Activated CD4-positive, alpha-beta T cell treated with anti-CD3 and anti-CD28 coated beads for 48 hours (primary cell): ENCODE results near the gene SPATS2L.

Experiments
- DNase-seq: peaks from one replicate; pipeline ENCODE4 v3.0.0-alpha.2; 2020

The SPATS2L gene

DNA sequence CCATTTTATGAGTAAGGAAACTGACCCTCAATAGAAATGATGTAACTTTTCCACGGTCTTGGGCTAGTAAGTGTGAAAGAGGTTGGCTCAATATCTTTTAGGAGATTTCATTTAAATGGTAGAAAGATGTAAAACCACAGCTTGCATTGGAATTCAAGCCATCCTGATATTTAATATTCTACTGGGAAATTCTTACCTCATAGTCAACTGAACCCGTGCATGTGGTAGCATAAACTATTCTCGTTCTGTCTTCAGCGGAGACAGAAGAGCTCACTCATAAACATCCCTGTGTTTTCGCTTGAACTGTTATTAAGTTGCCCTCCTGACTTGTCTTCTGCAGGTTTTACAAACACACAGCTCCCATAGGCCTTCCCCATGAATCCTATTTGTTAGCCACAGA is 8.5 kb upstream of the SPATS2L start:
- DNase-seq, result no peak

- DNase-seq, result no peak
Measured at GRCh38 chr2:200298816-200299215, 7.7 kb upstream of the SPATS2L start.

DNA sequence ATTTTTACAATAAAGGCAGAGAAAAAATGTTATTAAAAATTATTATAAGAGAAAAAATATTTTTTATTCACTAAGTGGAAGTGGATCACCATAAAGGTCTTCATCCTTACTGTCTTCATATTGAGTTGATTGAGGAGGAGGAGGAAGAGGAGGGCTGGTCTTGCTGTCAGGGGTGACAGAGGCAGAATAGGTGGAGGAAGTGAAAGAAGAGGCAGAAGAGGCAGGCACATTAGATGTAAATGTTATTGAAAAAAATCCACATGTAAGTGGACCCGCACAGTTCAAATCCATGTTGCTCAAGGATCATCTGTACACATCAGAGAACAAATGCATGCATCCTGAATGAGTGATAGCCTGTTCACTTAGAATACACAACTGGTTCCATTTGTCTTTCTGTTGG is 6.4 kb upstream of the SPATS2L start:
- DNase-seq, result no peak

- no peak for DNase-seq
Measured at GRCh38 chr2:200300638-200301314, 5.7 kb upstream of the SPATS2L start.

DNA sequence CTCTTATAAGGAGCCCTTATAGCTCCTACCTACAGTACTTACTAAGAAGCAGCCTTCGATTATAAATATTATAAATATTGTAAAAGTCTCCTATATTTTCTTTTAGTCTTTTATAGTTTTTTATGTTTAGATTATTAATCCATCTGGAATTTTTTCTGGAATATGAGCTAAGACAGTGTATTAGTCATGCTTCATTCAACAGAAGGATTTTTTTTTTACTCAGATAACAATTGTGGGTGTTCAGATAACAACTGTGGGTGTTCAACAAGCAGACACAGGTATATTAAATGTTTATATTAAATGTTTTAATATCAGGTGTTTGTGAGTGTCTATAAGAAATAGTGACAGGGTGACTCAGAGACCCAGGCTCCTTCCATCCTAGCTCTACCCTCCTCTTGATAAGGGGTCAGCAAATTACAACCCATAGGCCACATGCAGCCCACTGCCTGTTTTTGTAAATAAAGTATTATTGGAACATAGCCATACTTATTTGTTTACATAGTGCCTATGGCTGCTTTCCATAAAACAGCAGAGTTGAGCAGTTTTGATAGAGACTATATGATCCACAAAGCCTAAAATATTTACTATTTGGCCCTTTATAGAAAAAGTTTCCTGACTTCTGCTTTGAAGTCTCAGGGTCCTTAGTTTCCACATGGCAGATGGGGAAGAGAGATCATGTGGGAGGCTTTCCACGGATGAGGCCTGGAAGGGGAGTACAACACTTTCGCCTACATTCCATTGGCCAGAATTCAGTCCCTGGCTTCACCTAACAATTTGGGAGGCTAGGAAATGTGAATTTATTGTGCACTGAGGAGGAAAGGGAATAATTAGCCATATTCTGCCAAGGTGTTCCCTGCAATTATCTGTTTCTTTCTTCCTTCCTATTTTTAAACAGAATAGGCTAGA is 4.3 kb upstream of the SPATS2L start:
- no peak for DNase-seq

GRCh38 chr2:200302940-200303727 is 3.4 kb upstream of the SPATS2L start:
- DNase-seq, result peak; percentile 38

GRCh38 chr2:200305797-200306195 is 697 bp upstream of the SPATS2L start:
- peak; percentile 11 for DNase-seq

- peak; percentile 42 for DNase-seq
Measured at GRCh38 chr2:200306931-200307723, 634 bp downstream of the SPATS2L start.

GRCh38 chr2:200307724-200308545 is 1.4 kb downstream of the SPATS2L start:
- DNase-seq, result no peak

DNA sequence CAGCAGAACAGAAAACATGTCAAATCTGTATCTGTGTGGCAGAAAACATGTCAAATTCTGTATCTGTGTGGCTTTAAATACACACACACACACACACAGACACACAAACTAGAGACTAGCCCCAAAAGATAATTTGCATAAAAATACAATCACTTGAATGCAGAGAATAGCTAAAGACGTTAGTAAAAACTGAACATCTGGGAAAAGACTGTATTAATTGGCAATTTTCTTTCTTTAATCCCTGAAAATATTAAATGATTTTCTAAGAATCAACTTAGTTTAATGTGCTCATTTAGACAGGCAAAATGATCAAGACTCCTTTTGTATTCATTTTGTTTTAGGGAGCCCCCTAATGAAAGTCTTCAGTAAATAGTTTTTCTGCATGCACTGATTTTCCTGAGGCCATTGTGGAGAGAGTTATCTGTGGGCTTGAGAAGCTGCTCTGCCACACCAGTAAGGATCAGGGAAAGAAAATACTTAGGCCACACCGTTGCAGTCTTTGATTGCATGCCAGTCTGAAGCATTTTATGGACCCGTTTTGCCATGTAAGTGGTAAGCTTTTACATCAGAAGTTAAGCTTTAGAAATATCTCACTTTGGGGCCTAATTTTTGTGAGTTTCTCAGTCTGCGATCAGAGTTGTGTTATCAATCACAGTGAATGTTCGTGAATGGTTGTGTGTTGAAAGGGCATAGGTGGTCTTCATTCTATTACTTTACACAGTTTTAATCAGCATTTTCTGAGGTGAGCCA is 2.2 kb downstream of the SPATS2L start:
- no peak for DNase-seq

DNA sequence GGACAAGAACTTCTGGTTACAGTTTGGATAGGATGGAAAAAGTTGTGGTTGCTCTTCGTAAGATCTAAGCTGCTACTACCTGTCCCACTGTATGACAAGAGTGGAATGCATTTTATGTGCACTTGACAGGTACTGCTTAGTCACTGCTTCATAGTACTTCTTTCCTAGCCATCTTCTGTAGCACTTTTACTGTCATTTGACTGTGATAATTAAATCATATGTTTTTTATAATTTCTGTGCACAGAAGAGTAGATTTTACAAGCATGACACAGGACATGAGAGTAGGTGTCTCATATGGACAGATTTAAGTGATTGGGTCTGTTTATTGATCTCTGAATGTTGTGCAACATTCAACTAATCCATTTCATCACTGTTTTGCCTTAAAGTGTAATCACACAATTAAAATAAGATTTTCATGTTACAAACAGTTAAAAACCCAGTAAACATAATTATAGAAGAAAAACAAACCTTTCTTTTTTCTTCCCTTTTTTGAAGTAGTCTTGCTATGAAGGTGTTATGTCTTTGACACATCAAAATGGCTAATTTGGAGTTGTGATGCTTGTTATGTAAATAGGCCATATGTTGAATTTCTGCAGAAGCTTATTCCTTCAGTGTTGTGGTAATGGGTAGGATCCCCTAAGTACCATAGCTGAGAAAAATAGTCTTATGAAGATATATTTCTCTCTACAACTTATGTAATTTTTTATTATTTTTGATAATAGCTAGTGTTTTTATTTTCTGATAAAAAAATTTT is 3.0 kb downstream of the SPATS2L start:
- no peak for DNase-seq

GRCh38 chr2:200310545-200310971 is 4.1 kb downstream of the SPATS2L start:
- DNase-seq, result no peak

DNA sequence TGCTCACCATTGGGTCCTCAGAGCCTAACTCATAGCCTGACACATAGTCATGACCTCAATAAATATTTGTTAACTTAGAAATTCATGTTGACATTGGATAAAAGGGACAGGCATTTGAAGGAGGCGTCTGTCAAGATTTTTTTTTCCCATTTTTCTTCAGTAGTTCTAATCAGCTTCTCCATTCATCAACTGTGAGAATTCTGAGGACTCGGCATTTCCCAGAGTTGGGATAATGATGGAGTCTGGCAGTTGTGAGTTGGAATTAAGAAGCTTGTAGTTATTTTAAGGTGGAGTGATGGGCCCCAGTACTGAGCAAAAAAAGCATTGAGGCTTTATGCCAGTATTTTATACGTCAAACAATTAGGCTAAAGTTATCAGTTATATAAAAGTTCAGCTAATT is 4.6 kb downstream of the SPATS2L start:
- no peak for DNase-seq

GRCh38 chr2:200314976-200315567 is 8.6 kb downstream of the SPATS2L start:
- DNase-seq, result no peak

DNA sequence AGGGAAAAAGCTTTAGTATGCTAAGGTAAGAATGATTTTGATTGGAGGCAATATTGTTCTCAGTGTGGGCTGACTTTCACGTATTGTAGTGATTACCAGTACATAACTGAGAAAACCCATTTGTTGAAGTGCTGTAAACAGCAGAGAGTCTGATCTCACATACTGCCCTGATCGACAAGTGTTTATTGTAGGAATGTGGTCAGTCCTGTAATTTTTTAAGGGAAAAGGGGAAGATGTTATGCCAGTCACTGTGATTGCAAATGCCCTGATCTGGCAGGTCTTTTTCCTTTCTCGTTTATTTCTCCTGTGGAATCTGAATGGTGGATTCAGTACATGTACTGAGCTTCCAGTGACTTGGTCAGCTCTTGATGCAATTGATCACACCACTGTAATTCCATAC is 11.5 kb downstream of the SPATS2L start:
- no peak for DNase-seq

DNA sequence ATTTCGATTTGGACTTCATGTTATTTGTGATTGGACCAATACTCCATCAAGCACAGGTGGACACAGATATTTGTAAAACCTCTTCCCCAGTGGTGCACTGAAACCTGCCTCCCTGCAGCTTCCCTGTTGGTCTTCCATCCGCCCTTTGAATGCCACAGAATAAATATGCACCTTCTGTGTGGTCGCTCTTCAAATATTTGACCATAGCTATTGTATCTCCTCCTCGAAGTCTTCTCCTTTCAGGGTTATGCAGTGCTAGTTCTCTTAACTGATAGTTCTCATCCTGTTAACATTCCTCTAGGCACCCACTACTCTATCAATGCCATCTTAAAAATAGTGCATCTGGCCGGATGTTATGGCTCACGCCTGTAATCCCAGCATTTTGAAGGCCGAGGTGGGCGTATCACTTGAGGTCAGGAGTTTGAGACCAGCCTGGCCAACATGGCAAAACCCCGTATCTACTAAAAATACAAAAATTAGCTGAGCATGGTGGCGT is 12.5 kb downstream of the SPATS2L start:
- no peak for DNase-seq

- DNase-seq, result no peak
Measured at GRCh38 chr2:200319548-200320337, 13.2 kb downstream of the SPATS2L start.

DNA sequence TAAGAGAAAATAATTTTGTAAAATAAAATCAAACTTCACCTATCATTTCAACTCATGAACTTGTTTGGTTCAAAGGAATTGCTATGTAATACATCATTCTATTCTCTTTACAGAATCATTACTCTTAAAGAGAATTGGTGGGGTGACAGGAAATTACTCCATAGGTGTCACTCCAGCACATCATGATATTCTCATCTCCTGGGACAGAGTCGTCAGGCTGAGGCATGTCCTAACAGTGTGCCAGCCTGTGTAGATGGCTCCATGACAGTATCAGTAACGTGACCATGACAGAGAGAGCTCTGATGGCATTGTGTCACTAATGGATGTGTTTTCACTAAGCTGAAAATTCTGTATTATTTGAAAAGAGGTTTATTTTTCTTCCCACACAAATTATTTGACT is 13.9 kb downstream of the SPATS2L start:
- DNase-seq, result no peak

- DNase-seq, result no peak
Measured at GRCh38 chr2:200320991-200321390, 14.5 kb downstream of the SPATS2L start.
